RWPE1 (cell line): ENCODE data around the gene THOP1.

Experiments used
- CTCF ChIA-PET: fragments of 350-600 bp; sonication (Branson Sonifier 250); formaldehyde crosslinking; extraction: SDS; loops from one replicate; lab custom pipeline; 2021; lab: Yijun Ruan, JAX
- POLR2A ChIA-PET: fragments of 400-600 bp; formaldehyde crosslinking; extraction: SDS; loops from one replicate; lab custom pipeline; 2020; ENCODE audit warnings: antibody characterized with exemption; ENCODE audit not compliant: low non-redundant PET; lab: Yijun Ruan, JAX
- DNase-seq: peaks from one replicate; pipeline ENCODE4 v3.0.0; 2012; ENCODE audit warnings: low spot score
- H3K27ac ChIP-seq: fragments of 450-650 bp; 2 replicates; pipeline ENCODE4 v1.5.1; 2017
- CTCF ChIP-seq: fragments of 450-650 bp; conservative IDR thresholded peaks from 2 replicates; pipeline ENCODE4 v1.5.1; 2017; ENCODE audit warnings: low read depth, mild to moderate bottlenecking

The THOP1 gene

GRCh38 chr19:2747349-2747748 lies 38.0 kb upstream of the THOP1 start:
- no peak for DNase-seq
- H3K27ac ChIP-seq, result no peak overlapping the region
- POLR2A ChIA-PET, result no interaction called here
- CTCF ChIA-PET, result interaction anchor here (0.6 kb wide), 1 partner anchor 104 kb away, joined by 5 read pairs; no protein-coding TSS in a partner anchor
- TF ChIP-seq CTCF, result no peak

GRCh38 chr19:2750808-2751437 lies 34.4 kb upstream of the THOP1 start:
- TF ChIP-seq CTCF, result no peak
- CTCF ChIA-PET, result interaction anchor here (3.2 kb wide), 1 partner anchor 103 kb away, joined by 44 read pairs; no protein-coding TSS in a partner anchor
- no peak overlapping the region for H3K27ac ChIP-seq
- POLR2A ChIA-PET, result no interaction called here
- DNase-seq, result no peak

- no peak overlapping the region for H3K27ac ChIP-seq
- no peak for DNase-seq
- no peak for TF ChIP-seq CTCF
- ChIA-PET CTCF (no interaction called here), POLR2A (no interaction called here)
These were observed 33.9 kb upstream of the THOP1 start for GRCh38 chr19:2751438-2751830.

- TF ChIP-seq CTCF, result no peak
- 0 out of 2 replicates have a peak overlapping the region, but pooled peaks have one; percentile 2 for H3K27ac ChIP-seq
- no peak for DNase-seq
- POLR2A ChIA-PET, result no interaction called here
- CTCF ChIA-PET, result interaction anchor here (0.6 kb wide), 1 partner anchor 53 kb away, joined by 3 read pairs; no protein-coding TSS in a partner anchor
These were observed 30.4 kb upstream of the THOP1 start for GRCh38 chr19:2754659-2755447.

GRCh38 chr19:2755448-2755705 lies 29.9 kb upstream of the THOP1 start:
- DNase-seq, result no peak
- ChIA-PET CTCF (interaction anchor here (0.6 kb wide), 1 partner anchor 54 kb away, joined by 3 read pairs; no protein-coding TSS in a partner anchor), POLR2A (no interaction called here)
- 0 out of 2 replicates have a peak overlapping the region, but pooled peaks have one; percentile 2 for H3K27ac ChIP-seq
- TF ChIP-seq CTCF, result no peak

- H3K27ac ChIP-seq, result 0 out of 2 replicates have a peak overlapping the region, but pooled peaks have one; percentile 2
- DNase-seq, result no peak
- TF ChIP-seq CTCF, result no peak
- POLR2A ChIA-PET, result no interaction called here
- CTCF ChIA-PET, result no interaction called here
These were observed 29.5 kb upstream of the THOP1 start for GRCh38 chr19:2755811-2756210.
